H1 (cell line): ENCODE measurements around the gene KLK7. TPM values are rescaled to one million over a fixed set of nuclear protein-coding genes. Genes with fewer than 3 reads are reported as not detected.

Experiments used
- CTCF ChIA-PET: fragments of 300-600 bp; sonication (Branson Sonifier 250); formaldehyde crosslinking; loops from one replicate; lab custom pipeline; 2021; ENCODE audit not compliant: partially characterized antibody; lab: Charles Lee
- POLR2A ChIA-PET: fragments of 300-600 bp; sonication (Branson Sonifier 250); formaldehyde crosslinking; loops from one replicate; lab custom pipeline; 2021; ENCODE audit warnings: inconsistent platforms; ENCODE audit not compliant: partially characterized antibody; lab: Charles Lee
- DNase-seq, 2 experiments: peaks; one replicate each; pipeline versions ENCODE4 v3.0.0 to v3.0.0-alpha.2; 2010 to 2022; ENCODE audit warnings: low spot score in 2 of 2, low read depth in 1 of 2, mixed read lengths in 1 of 2
- FAIRE-seq: peaks from 2 replicates; lab custom pipeline; 2011; peaks lifted over from hg19 to GRCh38; lab: Jason Lieb, UNC
- H2AFZ ChIP-seq: 2 replicates; pipeline ENCODE4 v1.8.1; 2012; ENCODE audit warnings: low read length, inconsistent platforms
- H2AK5ac ChIP-seq: 2 replicates; pipeline ENCODE4 v1.6.1; 2013; ENCODE audit warnings: low read depth, low read length
- H2BK120ac ChIP-seq: replicated peaks from 2 replicates; pipeline ENCODE3; 2013; ENCODE audit warnings: low read depth, low read length, inconsistent platforms
- H2BK12ac ChIP-seq: 2 replicates; pipeline ENCODE4 v1.6.1; 2013; ENCODE audit warnings: low read depth, low read length
- H2BK15ac ChIP-seq: 2 replicates; pipeline ENCODE4 v1.6.1; 2013; ENCODE audit warnings: low read length
- H2BK20ac ChIP-seq: 2 replicates; pipeline ENCODE4 v1.6.1; 2013; ENCODE audit warnings: low read length
- H2BK5ac ChIP-seq: 2 replicates; pipeline ENCODE4 v1.6.1; 2013; ENCODE audit warnings: low read depth, low read length
- H3K14ac ChIP-seq: 2 replicates; pipeline ENCODE4 v1.6.1; 2013; ENCODE audit warnings: inconsistent platforms; ENCODE audit not compliant: insufficient read length
- H3K18ac ChIP-seq: 2 replicates; pipeline ENCODE4 v1.6.1; 2013; ENCODE audit warnings: low read length; ENCODE audit errors: extremely low read depth
- H3K23ac ChIP-seq: 2 replicates; pipeline ENCODE4 v1.6.1; 2013; ENCODE audit warnings: inconsistent platforms; ENCODE audit not compliant: insufficient read length
- H3K23me2 ChIP-seq: 2 replicates; pipeline ENCODE4 v1.6.1; 2013; ENCODE audit warnings: low read depth, low read length
- H3K27ac ChIP-seq: 2 replicates; pipeline ENCODE4 v1.6.1; 2011; ENCODE audit warnings: low read depth, low read length, inconsistent platforms
- H3K27me3 ChIP-seq, 4 experiments: replicated peaks in 1 of 4; 1 replicate in 1 of 4; 2 replicates in 3 of 4; pipeline versions ENCODE4 v1.6.1 to v1.8.1; 2011 to 2013; ENCODE audit warnings: low read length in 3 of 4, mild to moderate bottlenecking in 3 of 4, inconsistent platforms in 2 of 4, mixed read lengths in 2 of 4, moderate library complexity in 1 of 4; ENCODE audit not compliant: control insufficient read depth in 3 of 4, insufficient read depth in 3 of 4; ENCODE audit errors: extremely low read depth in 1 of 4
- H3K36me3 ChIP-seq, 4 experiments: 2 replicates each; pipeline versions ENCODE4 v1.6.1 to v1.8.1; 2011 to 2013; ENCODE audit warnings: mild to moderate bottlenecking in 4 of 4, low read length in 3 of 4, moderate library complexity in 2 of 4, control low read depth in 1 of 4, inconsistent platforms in 1 of 4; ENCODE audit not compliant: insufficient read depth in 4 of 4, control insufficient read depth in 2 of 4
- H3K4ac ChIP-seq: replicated peaks from 2 replicates; pipeline ENCODE3; 2013; ENCODE audit warnings: low read length, low read depth, mixed read lengths, inconsistent platforms; ENCODE audit not compliant: insufficient read length
- H3K4me1 ChIP-seq, 4 experiments: replicated peaks in 1 of 4; 1 replicate in 1 of 4; 2 replicates in 3 of 4; pipeline versions ENCODE4 v1.6.1 to v1.8.1; 2011 to 2013; ENCODE audit warnings: low read length in 3 of 4, inconsistent platforms in 2 of 4, mixed read lengths in 1 of 4; ENCODE audit not compliant: insufficient read depth in 4 of 4, control insufficient read depth in 3 of 4
- H3K4me2 ChIP-seq, 2 experiments: 2 replicates each; pipeline versions ENCODE4 v1.6.1 to v1.8.1; 2011 to 2013; ENCODE audit warnings: low read depth in 2 of 2, low read length in 2 of 2, control low read depth in 1 of 2, inconsistent platforms in 1 of 2, mild to moderate bottlenecking in 1 of 2; ENCODE audit not compliant: insufficient read depth in 1 of 2
- H3K4me3 ChIP-seq, 4 experiments: fragments of 200-600, 300-600 bp in 1 of 4; sonication (generic), shearing (Covaris generic), sonication (Bioruptor Twin) in 1 of 4; 2 replicates each; pipeline versions ENCODE4 v1.5.1 to v1.8.1; 2011 to 2016; ENCODE audit warnings: low read length in 4 of 4, low read depth in 3 of 4, control low read depth in 2 of 4, inconsistent platforms in 2 of 4, mild to moderate bottlenecking in 2 of 4, mixed read lengths in 1 of 4, moderate library complexity in 1 of 4; ENCODE audit not compliant: insufficient read depth in 2 of 4; ENCODE audit errors: extremely low read depth in 1 of 4
- H3K56ac ChIP-seq: replicated peaks from 2 replicates; pipeline ENCODE3; 2013; ENCODE audit warnings: low read depth, mild to moderate bottlenecking, mixed read lengths, low read length, inconsistent platforms; ENCODE audit not compliant: insufficient read length
- H3K79me1 ChIP-seq: 2 replicates; pipeline ENCODE4 v1.6.1; 2013; ENCODE audit warnings: low read depth, low read length, control low read depth
- H3K79me2 ChIP-seq, 2 experiments: 2 replicates each; pipeline versions ENCODE4 v1.6.1 to v1.8.1; 2012 to 2013; ENCODE audit warnings: low read length in 2 of 2, mild to moderate bottlenecking in 2 of 2, inconsistent platforms in 1 of 2; ENCODE audit not compliant: insufficient read depth in 2 of 2, control insufficient read depth in 1 of 2
- H3K9ac ChIP-seq, 4 experiments: replicated peaks in 1 of 4; 1 replicate in 1 of 4; 2 replicates in 3 of 4; pipeline versions ENCODE4 v1.6.1 to v1.8.1; 2011 to 2013; ENCODE audit warnings: low read depth in 3 of 4, low read length in 3 of 4, control low read depth in 2 of 4, mild to moderate bottlenecking in 2 of 4, moderate library complexity in 2 of 4, inconsistent platforms in 1 of 4; ENCODE audit errors: extremely low read depth in 1 of 4
- H3K9me3 ChIP-seq, 2 experiments: 2 replicates each; pipeline versions ENCODE4 v1.6.1 to v1.8.1; 2012 to 2013; ENCODE audit warnings: mild to moderate bottlenecking in 2 of 2, moderate library complexity in 2 of 2, control low read depth in 1 of 2, inconsistent platforms in 1 of 2, low read depth in 1 of 2, low read length in 1 of 2, mixed read lengths in 1 of 2; ENCODE audit not compliant: insufficient read depth in 2 of 2
- H4K20me1 ChIP-seq, 2 experiments: replicated peaks in 1 of 2; 2 replicates each; pipeline versions ENCODE3 to v1.8.1; 2011 to 2013; ENCODE audit warnings: inconsistent platforms in 2 of 2, low read length in 2 of 2, mild to moderate bottlenecking in 1 of 2; ENCODE audit not compliant: insufficient read depth in 2 of 2, control insufficient read depth in 1 of 2
- H4K5ac ChIP-seq: 2 replicates; pipeline ENCODE4 v1.6.1; 2013; ENCODE audit warnings: low read length, low read depth, mixed read lengths, inconsistent platforms; ENCODE audit not compliant: insufficient read length
- H4K8ac ChIP-seq: 2 replicates; pipeline ENCODE4 v1.8.0; 2013; ENCODE audit warnings: mild to moderate bottlenecking, moderate library complexity, low read length, inconsistent platforms; ENCODE audit not compliant: insufficient read depth; ENCODE audit errors: extremely low read depth
- H4K91ac ChIP-seq: replicated peaks from 2 replicates; pipeline ENCODE3; 2013; ENCODE audit warnings: low read length, mixed read lengths, inconsistent platforms; ENCODE audit not compliant: insufficient read length
- ATF2 ChIP-seq: IDR thresholded peaks from 2 replicates; pipeline ENCODE4 v1.6.1; 2012; ENCODE audit warnings: low read length, inconsistent platforms
- BACH1 ChIP-seq: IDR thresholded peaks from 2 replicates; pipeline ENCODE4 v1.6.1; 2012; ENCODE audit warnings: low read length, improper control_type of control experiment
- CREB1 ChIP-seq: IDR thresholded peaks from 2 replicates; pipeline ENCODE4 v1.6.1; 2012; ENCODE audit warnings: inconsistent platforms
- JUND ChIP-seq: IDR thresholded peaks from 2 replicates; pipeline ENCODE4 v1.6.1; 2011; ENCODE audit warnings: mild to moderate bottlenecking, improper control_type of control experiment, low read length
- KDM4A ChIP-seq: IDR thresholded peaks from one replicate; pipeline ENCODE4 v1.7.1; 2012; ENCODE audit warnings: low read depth, mild to moderate bottlenecking, moderate library complexity, low read length, inconsistent platforms; ENCODE audit not compliant: severe bottlenecking
- KDM5A ChIP-seq: fragments of 200-600 bp; IDR thresholded peaks from 2 replicates; pipeline ENCODE4 v1.7.1; 2012; ENCODE audit warnings: mild to moderate bottlenecking, low read length, inconsistent platforms, mixed read lengths
- NRF1 ChIP-seq: IDR thresholded peaks from 2 replicates; pipeline ENCODE4 v1.6.1; 2011; ENCODE audit warnings: mild to moderate bottlenecking, low read depth, low read length, improper control_type of control experiment
- POLR2AphosphoS5 ChIP-seq: IDR thresholded peaks from 2 replicates; pipeline ENCODE4 v1.6.1; 2011; ENCODE audit warnings: low read depth, low read length
- SAP30 ChIP-seq: fragments of 300-600 bp; sonication (generic); IDR thresholded peaks from 2 replicates; pipeline ENCODE4 v1.7.1; 2012; ENCODE audit warnings: low read length, moderate library complexity, mild to moderate bottlenecking, inconsistent platforms; ENCODE audit not compliant: insufficient read depth, insufficient replicate concordance
- SIRT6 ChIP-seq: IDR thresholded peaks from one replicate; pipeline ENCODE4 v1.7.1; 2012; ENCODE audit warnings: low read length, inconsistent platforms
- SIX5 ChIP-seq: IDR thresholded peaks from 2 replicates; pipeline ENCODE4 v1.6.1; 2011; ENCODE audit warnings: mild to moderate bottlenecking, low read depth, low read length
- SRF ChIP-seq: IDR thresholded peaks from 2 replicates; pipeline ENCODE4 v1.6.1; 2011; ENCODE audit warnings: mild to moderate bottlenecking, low read depth, low read length, moderate library complexity
- SUZ12 ChIP-seq: fragments of 200-600 bp; sonication (generic); IDR thresholded peaks from 2 replicates; pipeline ENCODE4 v1.6.1; 2012; ENCODE audit warnings: mild to moderate bottlenecking, inconsistent platforms, low read length, moderate library complexity, mixed read lengths
- TAF7 ChIP-seq: optimal IDR thresholded peaks from 2 replicates; pipeline ENCODE3; 2011; ENCODE audit warnings: low read depth, mild to moderate bottlenecking, inconsistent platforms, low read length, moderate library complexity, borderline replicate concordance
- polyA plus RNA-seq, 7 experiments: library from polyadenylated mRNA; depleted of rRNA in 3 of 7; stranded (reverse) in 5 of 7; unstranded in 2 of 7; fragments of >200 nt in 5 of 7; fragments of 200-250 nt in 2 of 7; gene quantifications; 1 replicate in 5 of 7; 2 replicates in 1 of 7; 4 replicates in 1 of 7; pipeline versions ENCODE4 v1.2.1 to v1.2.3, GENCODE V29; 2011 to 2013; ENCODE audit warnings: missing spikeins in 2 of 7, mixed read lengths in 2 of 7
- total RNA-seq: library from RNA; stranded (reverse); fragmentation: NEBNext Ultra II Directional; extraction: Animal tissue kit (Norgen Biotek cat#: 25700); gene quantifications from 2 replicates; pipeline ENCODE4 v1.2.1, GENCODE V29; 2021

The KLK7 gene
- total and polyA plus RNA-seq, 2 of the 8 experiments (the other 6 are each of a cell fraction or from before 2014, with no cell fraction given): 0.73 to 1.4 TPM

GRCh38 chr19:50931023-50931422 lies 52.7 kb downstream of the KLK7 start:
- Histone ChIP-seq H4K5ac (no peak overlapping the region), H2AK5ac (no peak overlapping the region), H3K79me2 (no peaks in the 10 kb centered on the region), H4K91ac (no peak overlapping the region), H3K23ac (no peak overlapping the region), H3K14ac (no peak overlapping the region), H3K4me2 (no peak overlapping the region), H2BK120ac (no peak overlapping the region), H3K56ac (no peak overlapping the region), H3K9ac (no peak overlapping the region), H4K8ac (no peak overlapping the region), H3K9me3 (no peaks in the 10 kb centered on the region), H3K4ac (no peak overlapping the region), H3K4me1 (no peaks in the 10 kb centered on the region), H2BK12ac (no peak overlapping the region), H2BK15ac (no peak overlapping the region), H3K27me3 (0 out of 7 replicates have a peak, but pooled peaks cover 0 to 2% (median under 1%) of the 10 kb centered on the region in 4 experiments), H3K4me3 (no peak overlapping the region), H3K18ac (no peak overlapping the region), H2BK20ac (no peak overlapping the region), H4K20me1 (no peaks in the 10 kb centered on the region), H3K27ac (no peak overlapping the region), H2AFZ (no peak overlapping the region), H2BK5ac (no peak overlapping the region), H3K23me2 (no peaks in the 10 kb centered on the region), H3K79me1 (no peaks in the 10 kb centered on the region), H3K36me3 (no peaks in the 10 kb centered on the region)
- DNase-seq: no peak
- POLR2A ChIA-PET: interaction anchor here (0.6 kb wide), 1 partner anchor 487 kb away, joined by 3 read pairs; no protein-coding TSS in a partner anchor
- no peak for TF ChIP-seq POLR2AphosphoS5
- TF ChIP-seq SUZ12: no peak
- no peak for TF ChIP-seq SAP30
- no peak for TF ChIP-seq CREB1
- no peak for TF ChIP-seq BACH1
- no peak for TF ChIP-seq JUND
- TF ChIP-seq ATF2: no peak
- no peak for TF ChIP-seq KDM5A
- no peak for TF ChIP-seq TAF7
- TF ChIP-seq NRF1: no peak
- no peak for TF ChIP-seq SIX5
- TF ChIP-seq SIRT6: no peak
- TF ChIP-seq KDM4A: no peak
- TF ChIP-seq SRF: no peak
- no peak for FAIRE-seq
- CTCF ChIA-PET: interaction anchor here (0.6 to 7.1 kb wide), 6 partner anchors 8 to 85 kb away, joined by 3 to 36 read pairs (median 5); no protein-coding TSS in a partner anchor
